Thymus (tissue), 11 donors: ENCODE measurements around the gene GLI2. TPM values are rescaled to one million over a fixed set of nuclear protein-coding genes. Genes with fewer than 3 reads are reported as not detected.

Source experiments
- DNase-seq, 9 donors: peaks; one replicate each; pipeline ENCODE4 v3.0.0-alpha.2; 2013; ENCODE audit warnings: low spot score in 9 of 9, low read depth in 6 of 9, missing footprints in 1 of 9
- H3K27ac ChIP-seq, 2 donors: one replicate each; pipeline ENCODE4 v1.5.1; 2013; ENCODE audit warnings: control low read depth in 1 of 2, low read depth in 1 of 2, low read length in 1 of 2, mild to moderate bottlenecking in 1 of 2, moderate library complexity in 1 of 2
- H3K27me3 ChIP-seq, 2 donors: one replicate each; pipeline ENCODE4 v1.5.1; 2013; ENCODE audit warnings: low read length in 1 of 2; ENCODE audit not compliant: control insufficient read depth in 2 of 2, insufficient read depth in 1 of 2
- H3K36me3 ChIP-seq, 2 donors: one replicate each; pipeline ENCODE4 v1.5.1; 2013; ENCODE audit warnings: low read length in 1 of 2, mild to moderate bottlenecking in 1 of 2, moderate library complexity in 1 of 2; ENCODE audit not compliant: control insufficient read depth in 2 of 2, insufficient read depth in 2 of 2
- H3K4me1 ChIP-seq, 2 donors: one replicate each; pipeline ENCODE4 v1.5.1; 2013; ENCODE audit warnings: low read length in 2 of 2; ENCODE audit not compliant: control insufficient read depth in 2 of 2, insufficient read depth in 2 of 2
- H3K4me3 ChIP-seq, 2 donors: one replicate each; pipeline ENCODE4 v1.5.1; 2013; ENCODE audit warnings: low read length in 2 of 2, control low read depth in 1 of 2, mild to moderate bottlenecking in 1 of 2
- H3K9me3 ChIP-seq, 2 donors: one replicate each; pipeline ENCODE4 v1.5.1; 2013; ENCODE audit warnings: low read length in 1 of 2, mild to moderate bottlenecking in 1 of 2; ENCODE audit not compliant: control insufficient read depth in 2 of 2, insufficient read depth in 1 of 2
- WGBS: extraction: QIAGEN DNeasy Blood & Tissue Kit; methylation state at CpG from one replicate; pipeline ENCODE4 v1.1.7; 2013; 5-methylcytosine and 5-hydroxymethylcytosine counted together
- polyA plus RNA-seq: library from polyadenylated mRNA; stranded (reverse); fragments of 200-250 nt; gene quantifications from one replicate; pipeline ENCODE4 v1.2.3, GENCODE V29; 2013
- total RNA-seq: library from RNA; stranded (reverse); fragments of 120-200 nt; gene quantifications from one replicate; pipeline ENCODE4 v1.2.4, GENCODE V29; 2013
- donor health status: healthy.

Gene GLI2
- total and polyA plus RNA-seq, 2 donors, result 1.3 to 1.8 TPM

- Histone ChIP-seq H3K4me1 (no peaks in the 10 kb centered on the region), H3K36me3 (no peaks in the 10 kb centered on the region), H3K27me3 (peaks cover 0 to 5% of the 10 kb centered on the region in 2 donors), H3K27ac (no peak overlapping the region), H3K9me3 (no peaks in the 10 kb centered on the region), H3K4me3 (no peak overlapping the region)
- 96% methylated on average over 3 of the region's 3 CpGs for WGBS
- no peak for DNase-seq
These were observed 27.9 kb upstream of the GLI2 start for GRCh38 chr2:120707816-120708215.

DNA sequence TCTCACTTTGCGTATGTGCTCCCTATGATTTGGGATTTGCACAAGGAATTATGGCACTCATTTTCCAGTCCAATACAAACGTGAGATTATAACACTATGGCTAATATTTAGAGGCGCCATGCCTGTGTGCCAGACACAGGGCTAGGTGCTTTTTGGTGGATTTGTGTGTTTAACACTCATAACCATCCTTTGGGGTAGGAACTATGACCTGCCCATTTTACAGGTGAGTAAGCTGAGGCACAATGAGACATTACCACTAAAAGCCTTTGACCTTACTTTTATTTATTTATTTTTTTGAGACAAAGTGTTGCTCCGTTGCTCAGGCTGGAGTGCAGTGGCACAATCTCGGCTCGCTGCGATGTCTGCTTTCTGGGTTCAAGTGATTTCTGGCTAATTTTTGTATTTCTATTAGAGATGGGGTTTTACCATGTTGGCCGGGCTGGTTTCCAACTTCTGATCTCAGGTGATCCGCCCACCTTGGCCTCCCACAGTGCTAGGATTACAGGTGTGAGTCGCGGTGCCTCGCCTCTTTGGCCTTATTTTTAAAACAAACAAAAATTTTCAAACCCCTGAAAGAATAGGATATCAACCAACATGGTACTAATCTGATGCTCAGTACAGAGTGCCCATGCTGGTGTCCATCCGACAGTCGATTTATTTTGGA is 26.6 kb upstream of the GLI2 start:
- peaks cover 0 to 5% of the 10 kb centered on the region in 2 donors for H3K27me3 ChIP-seq
- no peak overlapping the region for H3K27ac ChIP-seq
- WGBS, result 82% methylated on average over 14 of the region's 14 CpGs
- H3K4me1 ChIP-seq, result no peaks in the 10 kb centered on the region
- H3K9me3 ChIP-seq, result no peaks in the 10 kb centered on the region
- H3K4me3 ChIP-seq, result no peak overlapping the region
- DNase-seq, result no peak
- H3K36me3 ChIP-seq, result no peaks in the 10 kb centered on the region

GRCh38 chr2:120709608-120710041 is 26.0 kb upstream of the GLI2 start:
- no peak for DNase-seq
- no peaks in the 10 kb centered on the region for H3K36me3 ChIP-seq
- H3K27me3 ChIP-seq, result peaks cover 0 to 5% of the 10 kb centered on the region in 2 donors
- H3K4me3 ChIP-seq, result no peak overlapping the region
- H3K27ac ChIP-seq, result no peak overlapping the region
- H3K4me1 ChIP-seq, result no peaks in the 10 kb centered on the region
- 85% methylated on average over 5 of the region's 5 CpGs for WGBS
- no peaks in the 10 kb centered on the region for H3K9me3 ChIP-seq

DNA sequence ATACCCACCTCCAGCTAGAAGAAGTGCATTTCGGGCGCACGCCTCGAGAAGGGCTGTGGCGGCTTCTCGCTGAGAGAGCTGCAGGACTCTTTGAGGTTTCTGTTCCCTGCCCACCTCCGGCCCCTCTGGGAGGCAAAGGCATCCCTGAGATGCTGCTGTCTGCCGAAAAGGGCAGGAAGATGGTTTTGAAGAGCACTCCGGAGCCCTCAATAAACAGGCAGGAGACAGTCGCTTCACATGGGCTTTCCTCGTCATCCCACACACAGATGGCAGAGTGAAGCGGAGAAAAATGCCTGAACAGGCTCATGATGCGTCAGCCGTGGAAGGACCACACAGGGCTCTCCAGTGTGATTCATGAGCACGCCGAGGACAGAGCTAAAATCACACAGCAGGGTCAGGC is 25.4 kb upstream of the GLI2 start:
- Histone ChIP-seq H3K36me3 (no peaks in the 10 kb centered on the region), H3K27me3 (peaks cover 0 to 5% of the 10 kb centered on the region in 2 donors), H3K9me3 (no peaks in the 10 kb centered on the region), H3K4me1 (no peaks in the 10 kb centered on the region), H3K27ac (no peak overlapping the region), H3K4me3 (no peak overlapping the region)
- DNase-seq, result no peak
- WGBS, result 90% methylated on average over 16 of the region's 16 CpGs

GRCh38 chr2:120711694-120712093 is 24.0 kb upstream of the GLI2 start:
- Histone ChIP-seq H3K4me1 (no peaks in the 10 kb centered on the region), H3K36me3 (no peaks in the 10 kb centered on the region), H3K27ac (no peak overlapping the region), H3K9me3 (no peaks in the 10 kb centered on the region), H3K27me3 (peaks cover 0 to 5% of the 10 kb centered on the region in 2 donors), H3K4me3 (no peak overlapping the region)
- 83% methylated on average over 5 of the region's 5 CpGs for WGBS
- DNase-seq, result no peak

DNA sequence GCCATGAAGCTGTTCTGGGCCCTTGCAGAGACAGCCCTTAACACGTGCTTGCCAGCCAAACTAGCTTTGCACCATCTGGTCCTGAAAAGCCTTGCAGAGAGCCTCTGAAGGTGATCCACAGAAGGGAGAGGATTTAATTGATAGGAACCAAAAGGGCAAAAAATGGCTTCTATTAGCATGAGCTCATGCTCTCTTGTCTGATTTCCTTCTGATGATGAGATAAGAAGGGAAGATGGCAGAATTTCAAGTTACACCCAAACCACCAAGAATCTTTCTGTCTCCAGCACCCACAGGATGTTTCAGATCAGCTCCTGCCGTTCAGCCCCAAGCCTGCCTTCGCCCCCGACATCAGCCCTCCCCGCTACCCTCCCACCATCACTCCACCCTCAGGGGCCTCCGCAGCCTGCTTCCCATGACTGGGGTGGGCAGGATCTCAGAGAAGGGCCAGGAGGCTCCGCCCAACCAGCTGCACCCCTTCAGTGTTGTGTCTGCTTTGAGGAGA is 23.4 kb upstream of the GLI2 start:
- Histone ChIP-seq H3K9me3 (no peaks in the 10 kb centered on the region), H3K27me3 (peaks cover 0 to 5% of the 10 kb centered on the region in 2 donors), H3K4me1 (no peaks in the 10 kb centered on the region), H3K27ac (no peak overlapping the region), H3K36me3 (no peaks in the 10 kb centered on the region), H3K4me3 (no peak overlapping the region)
- WGBS, result 50% methylated on average over 7 of the region's 7 CpGs
- DNase-seq, result no peak

- no peak for DNase-seq
- Histone ChIP-seq H3K27ac (no peak overlapping the region), H3K9me3 (no peaks in the 10 kb centered on the region), H3K27me3 (peaks cover 0 to under 1% of the 10 kb centered on the region in 2 donors), H3K36me3 (no peaks in the 10 kb centered on the region), H3K4me3 (no peak overlapping the region), H3K4me1 (no peaks in the 10 kb centered on the region)
- 91% methylated on average over 8 of the region's 8 CpGs for WGBS
These were observed 20.3 kb upstream of the GLI2 start for GRCh38 chr2:120715353-120715752.

GRCh38 chr2:120715941-120716340 is 19.7 kb upstream of the GLI2 start:
- Histone ChIP-seq H3K4me3 (no peak overlapping the region), H3K4me1 (no peaks in the 10 kb centered on the region), H3K36me3 (no peaks in the 10 kb centered on the region), H3K9me3 (no peaks in the 10 kb centered on the region), H3K27ac (no peak overlapping the region), H3K27me3 (no peaks in the 10 kb centered on the region)
- DNase-seq, result no peak
- WGBS, result 86% methylated on average over 8 of the region's 8 CpGs

DNA sequence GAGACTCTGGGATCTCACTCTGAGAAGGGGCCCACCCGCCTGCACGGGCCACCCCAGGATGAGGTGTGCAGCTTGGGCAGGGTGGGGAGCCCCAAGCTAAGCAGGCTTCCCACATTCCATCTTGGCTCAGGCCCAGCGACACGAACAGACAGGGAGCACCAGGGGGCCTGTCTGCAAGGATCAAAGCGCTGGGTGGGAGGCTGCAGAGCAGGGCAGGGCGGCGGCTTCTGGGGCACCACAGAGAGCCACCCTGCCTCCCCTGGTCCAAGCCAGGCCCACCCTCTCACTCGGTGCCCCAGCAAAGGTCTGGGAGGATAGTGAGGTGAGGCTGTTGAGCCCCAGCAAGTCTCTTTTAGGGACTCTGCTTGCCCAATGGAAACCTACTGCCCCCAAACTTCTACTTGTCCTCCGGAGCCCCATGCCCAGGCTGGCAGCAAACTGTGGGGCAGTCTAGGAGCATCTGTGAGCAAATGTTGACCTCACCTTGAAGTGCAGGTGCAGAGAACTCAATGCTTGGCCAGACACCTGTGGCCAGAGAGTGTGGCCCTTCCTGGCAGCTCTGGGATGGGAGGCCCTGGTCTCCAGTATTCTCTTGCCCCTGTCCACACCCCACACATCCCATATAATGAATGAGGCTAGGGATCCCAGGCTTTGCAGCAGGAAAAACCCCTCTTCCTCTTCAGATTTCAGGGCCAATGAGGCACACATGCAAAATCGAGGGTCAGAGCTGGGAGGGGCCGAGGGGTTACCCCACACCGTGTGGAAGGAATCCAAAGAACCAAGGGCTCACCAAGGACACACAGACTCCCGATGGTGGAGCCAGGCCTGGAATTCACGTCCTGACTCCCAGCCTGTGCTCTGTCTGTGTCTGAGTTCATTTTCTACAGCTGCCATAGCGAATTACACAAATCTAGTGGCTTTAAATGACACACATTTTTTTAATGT is 18.8 kb upstream of the GLI2 start:
- H3K9me3 ChIP-seq, result no peaks in the 10 kb centered on the region
- no peak overlapping the region for H3K4me3 ChIP-seq
- no peaks in the 10 kb centered on the region for H3K36me3 ChIP-seq
- no peak for DNase-seq
- 89% methylated on average over 15 of the region's 15 CpGs for whole genome bisulfite sequencing
- no peaks in the 10 kb centered on the region for H3K27me3 ChIP-seq
- H3K27ac ChIP-seq, result no peak overlapping the region
- H3K4me1 ChIP-seq, result no peaks in the 10 kb centered on the region
